GM12874 (cell line): Measurements from ENCODE around the gene IQCM.

Experiments used
- TF ChIP-seq, protein P1 (sequence below): IDR thresholded peaks from 2 replicates; pipeline ENCODE4 v1.5.1; 2011; ENCODE audit warnings: low read depth, mild to moderate bottlenecking, control low read depth, low read length, moderate library complexity; ENCODE audit not compliant: insufficient read depth

The IQCM gene

DNA sequence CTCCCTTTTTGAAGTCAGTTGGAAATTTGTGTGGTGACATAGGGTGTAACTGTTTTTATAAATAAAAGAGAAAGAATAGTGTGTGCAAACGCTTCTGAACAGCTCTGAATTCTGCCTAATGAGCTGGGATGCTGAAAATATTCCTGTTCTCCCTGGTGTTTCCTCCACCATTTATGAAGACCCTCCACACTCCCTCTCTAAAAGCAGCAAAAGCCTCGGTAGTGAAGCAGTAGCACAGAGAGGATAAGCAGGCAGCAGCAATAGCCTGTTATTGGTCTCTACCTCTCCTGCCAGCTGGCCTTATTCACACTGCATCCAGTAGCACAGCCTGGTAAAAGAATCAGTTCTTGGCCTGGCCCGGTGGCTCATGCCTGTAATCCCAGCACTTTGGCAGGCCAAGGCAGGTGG is 406.1 kb downstream of the IQCM start:
- TF ChIP-seq, protein P1, sequence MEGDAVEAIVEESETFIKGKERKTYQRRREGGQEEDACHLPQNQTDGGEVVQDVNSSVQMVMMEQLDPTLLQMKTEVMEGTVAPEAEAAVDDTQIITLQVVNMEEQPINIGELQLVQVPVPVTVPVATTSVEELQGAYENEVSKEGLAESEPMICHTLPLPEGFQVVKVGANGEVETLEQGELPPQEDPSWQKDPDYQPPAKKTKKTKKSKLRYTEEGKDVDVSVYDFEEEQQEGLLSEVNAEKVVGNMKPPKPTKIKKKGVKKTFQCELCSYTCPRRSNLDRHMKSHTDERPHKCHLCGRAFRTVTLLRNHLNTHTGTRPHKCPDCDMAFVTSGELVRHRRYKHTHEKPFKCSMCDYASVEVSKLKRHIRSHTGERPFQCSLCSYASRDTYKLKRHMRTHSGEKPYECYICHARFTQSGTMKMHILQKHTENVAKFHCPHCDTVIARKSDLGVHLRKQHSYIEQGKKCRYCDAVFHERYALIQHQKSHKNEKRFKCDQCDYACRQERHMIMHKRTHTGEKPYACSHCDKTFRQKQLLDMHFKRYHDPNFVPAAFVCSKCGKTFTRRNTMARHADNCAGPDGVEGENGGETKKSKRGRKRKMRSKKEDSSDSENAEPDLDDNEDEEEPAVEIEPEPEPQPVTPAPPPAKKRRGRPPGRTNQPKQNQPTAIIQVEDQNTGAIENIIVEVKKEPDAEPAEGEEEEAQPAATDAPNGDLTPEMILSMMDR = no peak

GRCh38 chr4:149409146-149409545 is 406.5 kb downstream of the IQCM start:
- TF ChIP-seq, protein P1 = no peak

DNA sequence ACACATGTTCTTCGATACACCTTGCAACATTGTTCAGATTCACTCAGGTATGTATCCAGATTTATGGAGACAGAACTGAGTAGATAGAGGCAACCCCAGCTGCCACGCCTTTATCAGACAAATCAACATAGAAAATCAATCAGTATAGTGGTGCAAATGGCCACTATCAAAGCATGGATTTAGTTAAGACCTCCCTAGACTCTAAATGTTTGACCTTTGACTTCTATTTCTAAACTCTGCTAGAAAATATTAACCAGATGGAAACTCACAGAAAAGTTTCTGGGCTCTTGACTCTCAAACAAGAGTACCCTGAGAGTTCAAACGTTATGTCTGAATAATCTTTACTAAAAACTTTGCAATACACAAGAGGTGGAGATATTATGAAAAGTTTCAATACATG is 411.5 kb downstream of the IQCM start:
- TF ChIP-seq, protein P1 = no peak

GRCh38 chr4:149403081-149403480 is 412.6 kb downstream of the IQCM start:
- TF ChIP-seq, protein P1 = no peak

DNA sequence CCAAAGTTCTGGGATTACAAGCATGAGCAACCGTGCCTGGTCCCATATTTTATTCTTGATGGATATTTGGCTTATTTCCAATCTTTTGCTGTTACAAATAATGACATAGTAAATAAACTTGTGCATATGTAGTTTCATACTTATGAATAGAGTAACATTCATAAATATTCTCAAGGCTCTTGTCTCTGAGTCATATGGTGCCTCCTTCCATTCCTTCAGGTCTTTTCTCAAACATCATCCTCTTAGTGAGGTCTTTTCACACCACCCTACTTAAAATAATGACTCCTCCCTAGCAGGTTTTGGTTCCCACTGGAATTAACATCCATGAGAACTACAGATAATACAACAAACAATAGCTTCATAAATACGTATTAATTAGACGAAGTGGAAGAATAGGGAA is 416.6 kb downstream of the IQCM start:
- TF ChIP-seq, protein P1 = no peak

- TF ChIP-seq, protein P1 = peak; percentile 28; the same call in 1 of the 2 replicates
These were observed 444.7 kb downstream of the IQCM start for GRCh38 chr4:149370785-149371420.

GRCh38 chr4:149370002-149370401 is 445.6 kb downstream of the IQCM start:
- TF ChIP-seq, protein P1 = no peak
